LHCN-M2 (cell line): Measurements from ENCODE around the gene AP1M2. TPM values are rescaled to one million over a fixed set of nuclear protein-coding genes. Genes with fewer than 3 reads are reported as not detected.
A peak's percentile ranks its signal among the peaks of the same experiment; 100 is the strongest.

Source experiments
- DNase-seq: peaks from one replicate; pipeline ENCODE4 v3.0.0-alpha.2; 2012; ENCODE audit warnings: low read depth
- polyA plus RNA-seq: library from polyadenylated mRNA; unstranded; fragments of >200 nt; gene quantifications from one replicate; pipeline ENCODE4 v1.2.1, GENCODE V29; 2012; ENCODE audit warnings: missing spikeins
- total RNA-seq: library from RNA; depleted of rRNA; stranded (reverse); fragments of >200 nt; gene quantifications from 2 replicates; pipeline ENCODE4 v1.2.3, GENCODE V29; 2014; rRNA removed

Gene AP1M2
- not detected in 2 replicates for total RNA-seq
- polyA plus RNA-seq, result 7.3 TPM

- no peak for DNase-seq
Measured at GRCh38 chr19:10587022-10587838, at the start of gene AP1M2. Gene AP1M2 (minus strand): TSS chr19:10587312. CDS start chr19:10587231, 81 bp downstream.

GRCh38 chr19:10636304-10636972 lies 49.3 kb upstream of the AP1M2 start:
- no peak for DNase-seq

- no peak for DNase-seq
Measured at GRCh38 chr19:10634963-10635362, 47.9 kb upstream of the AP1M2 start.

- no peak for DNase-seq
Measured at GRCh38 chr19:10634430-10634829, 47.3 kb upstream of the AP1M2 start.

GRCh38 chr19:10631874-10632273 lies 44.8 kb upstream of the AP1M2 start:
- DNase-seq, result no peak

GRCh38 chr19:10625762-10626138 lies 38.6 kb upstream of the AP1M2 start:
- DNase-seq, result peak; percentile 6

GRCh38 chr19:10625003-10625761 lies 38.1 kb upstream of the AP1M2 start, which contains the start of gene SLC44A2:
Gene SLC44A2 (plus strand): TSS chr19:10625553. CDS start chr19:10625634, 81 bp downstream.
- DNase-seq, result peak; percentile 88

- no peak for DNase-seq
Measured at GRCh38 chr19:10624585-10624984, 37.5 kb upstream of the AP1M2 start.

GRCh38 chr19:10621966-10622365 lies 34.9 kb upstream of the AP1M2 start:
- DNase-seq, result no peak

- DNase-seq, result no peak
Measured at GRCh38 chr19:10620786-10621185, 33.7 kb upstream of the AP1M2 start.

GRCh38 chr19:10618846-10619245 lies 31.7 kb upstream of the AP1M2 start:
- DNase-seq, result no peak

- DNase-seq, result peak; percentile 82
Measured at GRCh38 chr19:10617409-10618121, 30.5 kb upstream of the AP1M2 start.

- no peak for DNase-seq
Measured at GRCh38 chr19:10615429-10616023, 28.4 kb upstream of the AP1M2 start.

GRCh38 chr19:10612499-10613119 lies 25.5 kb upstream of the AP1M2 start:
- DNase-seq, result no peak

GRCh38 chr19:10611907-10612306 lies 24.8 kb upstream of the AP1M2 start:
- DNase-seq, result no peak

GRCh38 chr19:10604460-10604980 lies 17.4 kb upstream of the AP1M2 start:
- DNase-seq, result no peak

GRCh38 chr19:10603873-10604459 lies 16.9 kb upstream of the AP1M2 start:
- peak; percentile 23 for DNase-seq

GRCh38 chr19:10603084-10603872 lies 16.2 kb upstream of the AP1M2 start:
- DNase-seq, result peak; percentile 14
